Tibial artery (tissue), 4 donors: ENCODE measurements around the gene GPR101.

ENCODE experiments used
- DNase-seq, 2 donors: peaks; one replicate each; pipeline ENCODE4 v3.0.0-alpha.2; 2019
- H3K27ac ChIP-seq, 2 donors: fragments of 200-600 bp; sonication (generic) in 1 of 2; 1 replicate in 1 of 2; 2 replicates in 1 of 2; pipeline ENCODE4 v1.5.1; 2018 to 2019; ENCODE audit warnings: mild to moderate bottlenecking in 1 of 2
- H3K27me3 ChIP-seq, 2 donors: fragments of 200-600 bp; sonication (generic) in 1 of 2; one replicate each; pipeline versions ENCODE4 v1.5.1 to v1.6.0; 2016 to 2019
- H3K36me3 ChIP-seq, 3 donors: fragments of 200-600 bp; sonication (generic) in 2 of 3; one replicate each; pipeline ENCODE4 v1.5.1; 2016 to 2019; ENCODE audit warnings: mild to moderate bottlenecking in 2 of 3
- H3K4me1 ChIP-seq, 4 donors: fragments of 200-600 bp; sonication (generic) in 2 of 4; 1 replicate in 3 of 4; 2 replicates in 1 of 4; pipeline ENCODE4 v1.5.1; 2016 to 2019
- H3K4me3 ChIP-seq, 2 donors: fragments of 200-600 bp; sonication (generic) in 1 of 2; 1 replicate in 1 of 2; 2 replicates in 1 of 2; pipeline ENCODE4 v1.5.1; 2018 to 2019; ENCODE audit warnings: mild to moderate bottlenecking in 2 of 2
- H3K9me3 ChIP-seq, 3 donors: fragments of 200-600 bp; sonication (generic) in 1 of 3; one replicate each; pipeline ENCODE4 v1.5.1; 2016 to 2019
- intact Hi-C: fragments of 100-400 bp; cut with DNase I; formaldehyde crosslinking; loops from one replicate; pipeline ENCODE4 v1.15.0; 2023; ENCODE audit warnings: low total_unique reads
- TF ChIP-seq, protein P1 (sequence below), 2 experiments: fragments of 200-600 bp in 1 of 2; fragments of 450-650 bp in 1 of 2; IDR thresholded peaks; one replicate each; pipeline ENCODE4 v1.5.1; 2017 to 2019; ENCODE audit warnings: antibody characterized with exemption in 2 of 2, mild to moderate bottlenecking in 1 of 2, moderate library complexity in 1 of 2

Gene GPR101

DNA sequence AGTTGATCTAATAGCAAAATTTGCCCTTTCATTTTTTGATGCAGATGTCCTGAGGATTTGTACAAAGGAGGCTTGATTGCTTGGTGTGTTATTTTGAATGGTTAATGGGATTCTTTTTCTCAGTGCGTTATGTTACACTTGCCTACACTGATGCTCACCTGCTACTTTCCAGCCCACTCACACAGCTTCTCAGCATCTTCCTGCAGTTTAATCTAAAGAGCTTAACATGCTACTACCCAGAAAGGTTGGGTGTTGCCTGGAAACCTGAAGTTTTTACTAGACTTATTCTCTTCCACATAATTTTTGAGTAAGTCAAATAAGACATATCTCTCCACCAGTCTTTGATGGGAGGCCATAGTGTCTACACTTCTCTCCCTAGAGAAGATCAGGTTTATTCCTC, 9.9 kb upstream of the GPR101 start:
- Histone ChIP-seq H3K27me3 (no peaks in the 10 kb centered on the region), H3K27ac (no peak overlapping the region), H3K36me3 (no peaks in the 10 kb centered on the region), H3K4me1 (no peaks in the 10 kb centered on the region), H3K9me3 (no peaks in the 10 kb centered on the region), H3K4me3 (no peak overlapping the region)
- TF ChIP-seq, protein P1, sequence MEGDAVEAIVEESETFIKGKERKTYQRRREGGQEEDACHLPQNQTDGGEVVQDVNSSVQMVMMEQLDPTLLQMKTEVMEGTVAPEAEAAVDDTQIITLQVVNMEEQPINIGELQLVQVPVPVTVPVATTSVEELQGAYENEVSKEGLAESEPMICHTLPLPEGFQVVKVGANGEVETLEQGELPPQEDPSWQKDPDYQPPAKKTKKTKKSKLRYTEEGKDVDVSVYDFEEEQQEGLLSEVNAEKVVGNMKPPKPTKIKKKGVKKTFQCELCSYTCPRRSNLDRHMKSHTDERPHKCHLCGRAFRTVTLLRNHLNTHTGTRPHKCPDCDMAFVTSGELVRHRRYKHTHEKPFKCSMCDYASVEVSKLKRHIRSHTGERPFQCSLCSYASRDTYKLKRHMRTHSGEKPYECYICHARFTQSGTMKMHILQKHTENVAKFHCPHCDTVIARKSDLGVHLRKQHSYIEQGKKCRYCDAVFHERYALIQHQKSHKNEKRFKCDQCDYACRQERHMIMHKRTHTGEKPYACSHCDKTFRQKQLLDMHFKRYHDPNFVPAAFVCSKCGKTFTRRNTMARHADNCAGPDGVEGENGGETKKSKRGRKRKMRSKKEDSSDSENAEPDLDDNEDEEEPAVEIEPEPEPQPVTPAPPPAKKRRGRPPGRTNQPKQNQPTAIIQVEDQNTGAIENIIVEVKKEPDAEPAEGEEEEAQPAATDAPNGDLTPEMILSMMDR (IDR thresholded peaks at IDR 0.05) = no peak
- intact Hi-C loops = no loop called here
- no peak for DNase-seq

DNA sequence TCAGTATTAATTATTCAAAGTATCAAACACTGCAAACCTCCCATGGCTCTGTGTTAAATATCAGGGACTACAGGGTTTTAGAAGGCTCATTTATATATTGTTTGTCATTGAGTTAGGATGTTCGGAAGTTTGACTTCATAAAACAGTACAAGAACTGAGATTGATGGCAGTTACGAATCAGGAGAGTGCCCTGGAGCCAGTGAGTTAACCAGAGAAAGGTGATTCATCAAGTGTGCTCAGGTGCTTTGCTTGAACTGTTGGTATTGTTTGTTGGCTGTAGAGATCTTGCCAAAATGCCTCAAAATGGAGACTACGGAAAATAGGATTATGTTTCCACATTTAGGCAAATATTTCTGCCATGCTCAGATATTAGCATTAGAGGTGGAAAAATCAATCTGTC, 7.5 kb upstream of the GPR101 start:
- H3K27ac ChIP-seq = no peak overlapping the region
- no peaks in the 10 kb centered on the region for H3K9me3 ChIP-seq
- no peaks in the 10 kb centered on the region for H3K36me3 ChIP-seq
- intact Hi-C loops = no loop called here
- no peaks in the 10 kb centered on the region for H3K27me3 ChIP-seq
- TF ChIP-seq, protein P1 (IDR thresholded peaks at IDR 0.05) = no peak
- no peaks in the 10 kb centered on the region for H3K4me1 ChIP-seq
- H3K4me3 ChIP-seq = no peak overlapping the region
- DNase-seq = no peak

DNA sequence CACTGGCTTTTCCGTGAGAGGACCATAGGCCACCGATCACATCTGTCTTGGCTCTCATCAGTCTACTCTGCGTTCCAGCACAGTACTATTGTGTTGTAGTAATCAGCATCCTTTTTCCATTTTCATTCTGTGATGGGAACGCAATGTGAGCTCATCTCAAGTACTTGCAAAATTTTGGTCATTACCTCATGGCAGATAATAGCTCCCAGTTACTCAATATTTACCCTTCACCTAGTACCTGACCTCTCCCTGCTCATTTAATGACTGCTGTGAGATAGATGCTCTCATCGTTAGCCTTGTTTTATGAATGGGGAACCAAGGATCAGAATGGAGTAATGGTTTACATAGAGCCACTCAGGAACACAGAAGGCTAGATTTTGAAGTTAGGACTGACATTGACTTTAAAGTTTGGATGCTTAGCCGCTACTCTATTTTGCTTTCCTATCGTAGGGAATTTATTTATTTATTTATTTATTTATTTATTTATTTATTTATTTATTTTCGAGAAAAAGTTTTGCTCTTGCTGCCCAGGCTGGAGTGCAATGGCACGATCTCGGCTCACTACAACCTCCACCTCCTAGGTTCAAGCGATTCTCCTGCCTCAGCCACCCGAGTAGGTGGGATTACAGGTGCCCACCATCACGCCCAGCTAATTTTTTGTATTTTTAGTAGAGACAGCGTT, 6.5 kb upstream of the GPR101 start:
- Histone ChIP-seq H3K36me3 (no peaks in the 10 kb centered on the region), H3K4me1 (no peaks in the 10 kb centered on the region), H3K9me3 (no peaks in the 10 kb centered on the region), H3K27me3 (no peaks in the 10 kb centered on the region), H3K4me3 (no peak overlapping the region), H3K27ac (no peak overlapping the region)
- intact Hi-C loops = no loop called here
- TF ChIP-seq, protein P1 (IDR thresholded peaks at IDR 0.05) = no peak
- DNase-seq = no peak

DNA sequence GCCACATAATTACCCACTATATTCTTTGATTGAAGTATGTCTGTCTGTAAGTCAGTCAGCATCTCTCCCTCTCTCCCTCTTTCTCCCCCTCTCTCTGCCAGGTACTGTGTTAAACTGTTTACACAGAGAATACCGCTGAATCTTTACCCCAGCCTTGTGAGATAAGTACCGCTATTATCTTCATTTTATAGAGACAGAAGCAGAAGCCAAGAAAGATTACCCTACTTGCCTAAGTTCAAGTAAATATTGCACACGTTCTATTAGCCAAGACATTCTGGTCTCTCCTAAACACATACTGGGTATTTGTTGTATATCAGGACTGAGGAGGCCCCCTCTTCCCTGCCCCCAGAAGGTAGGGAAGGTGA, 695 bp upstream of the GPR101 start:
- Histone ChIP-seq H3K9me3 (no peaks in the 10 kb centered on the region), H3K4me1 (peaks cover 0 to 28% (median 10%) of the 10 kb centered on the region in 4 donors), H3K27me3 (peaks cover 0 to 22% of the 10 kb centered on the region in 2 donors), H3K27ac (no peak overlapping the region), H3K36me3 (no peaks in the 10 kb centered on the region), H3K4me3 (no peak overlapping the region)
- TF ChIP-seq, protein P1 (IDR thresholded peaks at IDR 0.05) = no peak
- intact Hi-C loops = no loop called here
- DNase-seq = no peak

DNA sequence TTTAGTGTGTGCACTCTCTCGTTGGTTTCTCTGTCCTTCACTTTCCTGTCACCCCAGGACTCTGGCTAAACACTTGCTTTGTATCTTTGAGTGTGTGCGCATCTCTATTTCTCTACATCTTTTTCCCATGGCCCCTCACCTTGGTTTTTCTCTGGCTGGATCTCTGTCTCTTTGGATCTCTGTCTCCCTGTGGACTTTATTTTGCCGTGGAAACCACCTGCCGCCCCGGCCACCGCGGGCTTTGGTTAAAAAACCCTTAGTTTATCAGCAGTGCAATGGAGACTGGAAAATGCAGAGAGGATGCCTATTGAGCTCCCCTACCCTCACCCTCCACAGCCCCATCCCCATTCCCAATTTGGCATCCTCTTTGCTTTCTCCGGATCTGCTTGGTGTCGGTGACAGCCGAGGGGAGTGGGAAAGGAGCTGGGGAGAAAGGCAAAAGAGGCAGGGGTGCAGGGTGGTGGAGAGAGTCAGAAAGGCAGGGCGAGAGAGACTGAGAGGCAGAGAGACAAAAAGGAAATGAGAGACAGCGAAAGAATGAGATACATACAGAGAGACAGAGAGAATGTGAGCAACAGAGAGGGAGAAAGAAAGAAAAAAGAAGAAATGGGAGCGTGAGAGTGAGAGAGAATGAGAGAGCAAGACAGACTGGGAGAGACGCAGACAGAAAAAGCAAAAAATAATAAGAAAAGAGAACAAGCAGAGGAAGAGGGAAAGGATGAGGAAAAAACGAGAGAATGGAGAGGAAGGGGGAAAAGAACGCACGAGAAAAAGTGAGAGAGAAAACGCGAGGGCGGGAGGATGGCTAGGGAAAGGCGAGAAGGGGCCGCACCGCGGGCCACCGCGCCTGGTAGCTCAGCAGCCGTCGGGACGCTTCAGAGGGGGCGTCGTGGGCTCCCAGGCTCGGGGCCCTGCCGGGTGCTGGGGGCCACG, 688 bp downstream of the GPR101 start:
- peaks cover 0 to 22% of the 10 kb centered on the region in 2 donors for H3K27me3 ChIP-seq
- peak overlapping the region in 1 of 2 donors; percentile 24 for H3K4me3 ChIP-seq
- intact Hi-C loops = no loop called here
- no peaks in the 10 kb centered on the region for H3K9me3 ChIP-seq
- H3K4me1 ChIP-seq = peaks cover 0 to 28% (median 10%) of the 10 kb centered on the region in 4 donors
- no peak overlapping the region for H3K27ac ChIP-seq
- no peak for DNase-seq
- no peaks in the 10 kb centered on the region for H3K36me3 ChIP-seq
- TF ChIP-seq, protein P1 (IDR thresholded peaks at IDR 0.05) = no peak
